ENCODE data around the gene MYH7. TPM values are rescaled to one million over a fixed set of nuclear protein-coding genes. Genes with fewer than 3 reads are reported as not detected.
A peak's percentile ranks its signal among the peaks of the same experiment; 100 is the strongest.

Gene MYH7
- total RNA-seq, 1 donor from 2014 or later = 12,717 TPM

GRCh38 chr14:23452237-23452636 lies 16.8 kb upstream of the MYH7 start:
- ATAC-seq = no peak
- no peak for DNase-seq
- intact Hi-C loops (cut with micrococcal nuclease) = loop anchor here (10.0 kb wide), 1 partner anchor 127 kb away; the partner anchor contains the start of gene PABPN1

- DNase-seq = no peak
- intact Hi-C loops (cut with micrococcal nuclease) = loop anchor here (10.0 kb wide), 1 partner anchor 126 kb away; the partner anchor contains the start of gene PABPN1
- ATAC-seq = no peak
Observed at GRCh38 chr14:23450379-23450778, 14.9 kb upstream of the MYH7 start.

GRCh38 chr14:23449314-23449713 lies 13.9 kb upstream of the MYH7 start:
- intact Hi-C loops (cut with micrococcal nuclease) = no loop called here
- ATAC-seq (peak; percentile 26), DNase-seq (no peak)

GRCh38 chr14:23447361-23448350 lies 12.2 kb upstream of the MYH7 start:
- intact Hi-C loops (cut with micrococcal nuclease) = no loop called here
- ATAC-seq (no peak), DNase-seq (no peak)

GRCh38 chr14:23446291-23446851 lies 10.9 kb upstream of the MYH7 start:
- intact Hi-C loops (cut with micrococcal nuclease) = no loop called here
- DNase-seq (no peak), ATAC-seq (peak; percentile 23)

- intact Hi-C loops (cut with micrococcal nuclease) = no loop called here
- DNase-seq (no peak), ATAC-seq (peak; percentile 7)
Observed at GRCh38 chr14:23445773-23446172, 10.3 kb upstream of the MYH7 start.

GRCh38 chr14:23444314-23444713 lies 8.9 kb upstream of the MYH7 start:
- intact Hi-C loops (cut with micrococcal nuclease) = no loop called here
- peak; percentile 39 for ATAC-seq
- DNase-seq = no peak

GRCh38 chr14:23443881-23444280 lies 8.4 kb upstream of the MYH7 start:
- ATAC-seq = peak; percentile 10
- no peak for DNase-seq
- intact Hi-C loops (cut with micrococcal nuclease) = no loop called here

GRCh38 chr14:23443411-23443812 lies 8.0 kb upstream of the MYH7 start:
- peak; percentile 67 for DNase-seq
- intact Hi-C loops (cut with micrococcal nuclease) = no loop called here

GRCh38 chr14:23442721-23443356 lies 7.4 kb upstream of the MYH7 start:
- intact Hi-C loops (cut with micrococcal nuclease) = no loop called here
- peak; percentile 85 for DNase-seq
- peak; percentile 67 for ATAC-seq

More at GRCh38 chr14:23443411-23443812, 8.0 kb upstream of the MYH7 start:
- peak; percentile 77 for ATAC-seq

- intact Hi-C loops (cut with micrococcal nuclease) = no loop called here
- ATAC-seq (no peak), DNase-seq (no peak)
Observed at GRCh38 chr14:23441076-23441475, 5.6 kb upstream of the MYH7 start.

- ATAC-seq (no peak), DNase-seq (no peak)
- intact Hi-C loops (cut with micrococcal nuclease) = no loop called here
Observed at GRCh38 chr14:23439107-23439835, 3.8 kb upstream of the MYH7 start.

GRCh38 chr14:23438101-23438971 lies 2.9 kb upstream of the MYH7 start:
- DNase-seq = peak; percentile 82
- intact Hi-C loops (cut with micrococcal nuclease) = no loop called here
- peak; percentile 51 for ATAC-seq

- no peak for DNase-seq
- ATAC-seq = no peak
- intact Hi-C loops (cut with micrococcal nuclease) = no loop called here
Observed at GRCh38 chr14:23437133-23438100, 2.0 kb upstream of the MYH7 start.

GRCh38 chr14:23436327-23437132 lies 1.1 kb upstream of the MYH7 start:
- intact Hi-C loops (cut with micrococcal nuclease) = no loop called here
- DNase-seq (peak; percentile 68), ATAC-seq (peak; percentile 22)

- no peak for ATAC-seq
- intact Hi-C loops (cut with micrococcal nuclease) = no loop called here
- DNase-seq = no peak
Observed at GRCh38 chr14:23434488-23435222, 805 bp downstream of the MYH7 start.
